HG03280 (cell line): ENCODE data around the gene LCOR.

Experiments
- ATAC-seq: cut with Tn5 transposase; IDR thresholded peaks from one replicate; pipeline ENCODE4 v1.9.1; 2021; ENCODE audit warnings: mild to moderate bottlenecking, moderate library complexity; ENCODE audit not compliant: unreplicated experiment

Gene LCOR

GRCh38 chr10:96889415-96890171, 57.5 kb downstream of the LCOR start:
- ATAC-seq = no peak

GRCh38 chr10:96890172-96890513, 58.0 kb downstream of the LCOR start:
- no peak for ATAC-seq

GRCh38 chr10:96890580-96890979, 58.5 kb downstream of the LCOR start:
- no peak for ATAC-seq

- no peak for ATAC-seq
Measured at GRCh38 chr10:96891840-96892239, 59.7 kb downstream of the LCOR start.

GRCh38 chr10:96895662-96896424, 63.7 kb downstream of the LCOR start:
- no peak for ATAC-seq

- no peak for ATAC-seq
Measured at GRCh38 chr10:96896884-96897589, 64.9 kb downstream of the LCOR start.

- ATAC-seq = no peak
Measured at GRCh38 chr10:96902117-96902516, 70.0 kb downstream of the LCOR start.

- ATAC-seq = no peak
Measured at GRCh38 chr10:96902731-96903358, 70.7 kb downstream of the LCOR start.

- no peak for ATAC-seq
Measured at GRCh38 chr10:96904648-96905047, 72.5 kb downstream of the LCOR start.

- no peak for ATAC-seq
Measured at GRCh38 chr10:96906864-96907263, 74.8 kb downstream of the LCOR start.

GRCh38 chr10:96910488-96911395, 78.6 kb downstream of the LCOR start:
- ATAC-seq = no peak

- no peak for ATAC-seq
Measured at GRCh38 chr10:96912405-96912804, 80.3 kb downstream of the LCOR start.

- ATAC-seq = no peak
Measured at GRCh38 chr10:96913906-96914305, 81.8 kb downstream of the LCOR start.

- ATAC-seq = no peak
Measured at GRCh38 chr10:96917628-96918027, 85.5 kb downstream of the LCOR start.

GRCh38 chr10:96918214-96919002, 86.3 kb downstream of the LCOR start:
- no peak for ATAC-seq

- no peak for ATAC-seq
Measured at GRCh38 chr10:96919785-96920430, 87.8 kb downstream of the LCOR start.

GRCh38 chr10:96921655-96922054, 89.6 kb downstream of the LCOR start:
- ATAC-seq = no peak

GRCh38 chr10:96922978-96923948, 91.2 kb downstream of the LCOR start:
- no peak for ATAC-seq
